GM23338 (cell line): ENCODE results near the gene ELMO3. TPM values are rescaled to one million over a fixed set of nuclear protein-coding genes. Genes with fewer than 3 reads are reported as not detected.

Experiments used
- ATAC-seq: fragments of 200-7000 bp; cut with Tn5 transposase; 3 replicates; pipeline ENCODE4 v1.9.1; 2020
- DNase-seq: peaks from one replicate; pipeline ENCODE4 v3.0.0-alpha.2; 2015; ENCODE audit warnings: low spot score
- H2AFZ ChIP-seq: fragments of 200-600 bp; sonication (generic); 2 replicates; pipeline ENCODE4 v1.8.0; 2016; ENCODE audit warnings: antibody characterized with exemption, mild to moderate bottlenecking, moderate library complexity
- H3F3A ChIP-seq: fragments of 200-600 bp; sonication (generic); replicated peaks from 2 replicates; pipeline ENCODE4 v1.8.0; 2017; ENCODE audit warnings: antibody characterized with exemption, mixed run types, low read depth
- H3K27ac ChIP-seq: fragments of 200-600 bp; sonication (generic); 2 replicates; pipeline ENCODE4 v1.6.1; 2016; ENCODE audit warnings: low read depth
- H3K27me3 ChIP-seq: fragments of 200-600 bp; sonication (generic); 2 replicates; pipeline ENCODE4 v1.8.0; 2016; ENCODE audit warnings: mild to moderate bottlenecking, mixed run types, moderate library complexity; ENCODE audit not compliant: insufficient read depth
- H3K36me3 ChIP-seq: fragments of 200-600 bp; sonication (generic); 2 replicates; pipeline ENCODE4 v1.8.0; 2016; ENCODE audit warnings: mild to moderate bottlenecking; ENCODE audit not compliant: insufficient read depth
- H3K4me1 ChIP-seq: fragments of 200-600 bp; sonication (generic); 2 replicates; pipeline ENCODE4 v1.8.0; 2016; ENCODE audit warnings: mild to moderate bottlenecking, moderate library complexity; ENCODE audit not compliant: insufficient read depth
- H3K4me2 ChIP-seq: fragments of 200-600 bp; sonication (generic); 2 replicates; pipeline ENCODE4 v1.7.1; 2017; ENCODE audit warnings: mixed run types
- H3K4me3 ChIP-seq: fragments of 200-600 bp; sonication (generic); 2 replicates; pipeline ENCODE4 v1.6.1; 2016; ENCODE audit warnings: mixed run types
- H3K79me2 ChIP-seq: fragments of 200-600 bp; sonication (generic); replicated peaks from 2 replicates; pipeline ENCODE4 v1.8.0; 2017; ENCODE audit warnings: mild to moderate bottlenecking; ENCODE audit not compliant: insufficient read depth
- H3K9me2 ChIP-seq: fragments of 200-600 bp; sonication (generic); 2 replicates; pipeline ENCODE4 v1.8.0; 2017; ENCODE audit not compliant: insufficient read depth
- H4K20me1 ChIP-seq: fragments of 200-600 bp; sonication (generic); replicated peaks from 2 replicates; pipeline ENCODE4 v1.8.0; 2017; ENCODE audit warnings: mild to moderate bottlenecking; ENCODE audit not compliant: insufficient read depth
- H3K27ac Mint-ChIP-seq: 2 replicates; pipeline ENCODE4 v1.8.0; 2020; ENCODE audit warnings: inconsistent platforms, mild to moderate bottlenecking, moderate library complexity, mixed read lengths
- H3K27me3 Mint-ChIP-seq: 3 replicates; pipeline ENCODE4 v1.8.0; 2022; ENCODE audit warnings: low read depth, mild to moderate bottlenecking, moderate library complexity, mixed read lengths, inconsistent platforms; ENCODE audit not compliant: insufficient read depth, poor library complexity
- H3K36me3 Mint-ChIP-seq: 3 replicates; pipeline ENCODE4 v1.8.0; 2021; ENCODE audit warnings: low read depth, mild to moderate bottlenecking, inconsistent platforms, moderate library complexity, mixed read lengths
- H3K4me1 Mint-ChIP-seq: 3 replicates; pipeline ENCODE4 v1.8.0; 2020; ENCODE audit warnings: mild to moderate bottlenecking, inconsistent platforms, mixed read lengths
- H3K4me3 Mint-ChIP-seq: 3 replicates; pipeline ENCODE4 v1.8.0; 2021; ENCODE audit warnings: moderate library complexity, mild to moderate bottlenecking, inconsistent platforms, mixed read lengths
- H3K9me3 Mint-ChIP-seq: 3 replicates; pipeline ENCODE4 v1.8.0; 2020; ENCODE audit warnings: moderate library complexity, mild to moderate bottlenecking, inconsistent platforms, mixed read lengths
- CREB1 ChIP-seq: fragments of 250-450 bp; sonication (Bioruptor Pico); IDR thresholded peaks from 2 replicates; pipeline ENCODE4 v1.5.0; 2020; ENCODE audit warnings: low read depth, mild to moderate bottlenecking, moderate library complexity
- ETS1 ChIP-seq: IDR thresholded peaks from 2 replicates; pipeline ENCODE4 v1.6.1; 2016; ENCODE audit warnings: antibody characterized with exemption
- EZH2 ChIP-seq: fragments of 200-600 bp; sonication (generic); IDR thresholded peaks from one replicate; pipeline ENCODE4 v1.8.0; 2017; ENCODE audit warnings: antibody characterized with exemption, mild to moderate bottlenecking, low read depth; ENCODE audit not compliant: unreplicated experiment
- EZH2phosphoT487 ChIP-seq: fragments of 200-600 bp; sonication (generic); IDR thresholded peaks from one replicate; pipeline ENCODE4 v1.8.1; 2018; ENCODE audit warnings: antibody characterized with exemption; ENCODE audit not compliant: unreplicated experiment
- JUNB ChIP-seq: IDR thresholded peaks from one replicate; pipeline ENCODE4 v1.6.1; 2016; ENCODE audit warnings: antibody characterized with exemption; ENCODE audit not compliant: unreplicated experiment
- NANOG ChIP-seq: IDR thresholded peaks from 2 replicates; pipeline ENCODE4 v1.6.1; 2016; ENCODE audit warnings: antibody characterized with exemption, borderline replicate concordance
- POLR2AphosphoS5 ChIP-seq: IDR thresholded peaks from 2 replicates; pipeline ENCODE4 v1.6.1; 2016; ENCODE audit warnings: antibody characterized with exemption, low read depth
- STAT1 ChIP-seq: IDR thresholded peaks from one replicate; pipeline ENCODE4 v1.6.1; 2016; ENCODE audit warnings: antibody characterized with exemption; ENCODE audit not compliant: unreplicated experiment
- ZNF114 ChIP-seq: fragments of 250-450 bp; sonication (Bioruptor Pico); IDR thresholded peaks from 2 replicates; pipeline ENCODE4 v1.5.0; 2020; ENCODE audit warnings: mild to moderate bottlenecking, moderate library complexity
- ZNF331 ChIP-seq: fragments of 250-450 bp; sonication (Bioruptor Pico); IDR thresholded peaks from 2 replicates; pipeline ENCODE4 v1.5.0; 2020; ENCODE audit warnings: low read depth, mild to moderate bottlenecking, moderate library complexity
- polyA plus RNA-seq: library from polyadenylated mRNA; unstranded; fragments of >200 nt; fragmentation: Nextera tagmentation; extraction: Ambion mirVana; gene quantifications from 2 replicates; pipeline ENCODE4 v1.2.1, GENCODE V29; 2016
- total RNA-seq: library from RNA; depleted of rRNA; stranded (reverse); fragments of >200 nt; shearing (Covaris generic); gene quantifications from 2 replicates; pipeline ENCODE4 v1.2.3, GENCODE V29; 2014
- TF ChIP-seq, protein P1 (sequence below), 2 experiments: fragments of 200-600 bp in 1 of 2; sonication (generic) in 1 of 2; conservative IDR thresholded peaks; 2 replicates each; pipeline versions ENCODE4 v1.5.1 to v1.6.1; 2016 to 2017; ENCODE audit warnings: antibody characterized with exemption in 2 of 2, low read depth in 2 of 2, mild to moderate bottlenecking in 2 of 2, moderate library complexity in 1 of 2
- TF ChIP-seq, protein P2 (sequence below): fragments of 250-450 bp; sonication (Bioruptor Pico); IDR thresholded peaks from 2 replicates; pipeline ENCODE4 v1.5.0; 2020; ENCODE audit warnings: mild to moderate bottlenecking, moderate library complexity

The ELMO3 gene
- total and polyA plus RNA-seq, 2 experiments from 2014 or later = 4.7 to 16.2 TPM

DNA sequence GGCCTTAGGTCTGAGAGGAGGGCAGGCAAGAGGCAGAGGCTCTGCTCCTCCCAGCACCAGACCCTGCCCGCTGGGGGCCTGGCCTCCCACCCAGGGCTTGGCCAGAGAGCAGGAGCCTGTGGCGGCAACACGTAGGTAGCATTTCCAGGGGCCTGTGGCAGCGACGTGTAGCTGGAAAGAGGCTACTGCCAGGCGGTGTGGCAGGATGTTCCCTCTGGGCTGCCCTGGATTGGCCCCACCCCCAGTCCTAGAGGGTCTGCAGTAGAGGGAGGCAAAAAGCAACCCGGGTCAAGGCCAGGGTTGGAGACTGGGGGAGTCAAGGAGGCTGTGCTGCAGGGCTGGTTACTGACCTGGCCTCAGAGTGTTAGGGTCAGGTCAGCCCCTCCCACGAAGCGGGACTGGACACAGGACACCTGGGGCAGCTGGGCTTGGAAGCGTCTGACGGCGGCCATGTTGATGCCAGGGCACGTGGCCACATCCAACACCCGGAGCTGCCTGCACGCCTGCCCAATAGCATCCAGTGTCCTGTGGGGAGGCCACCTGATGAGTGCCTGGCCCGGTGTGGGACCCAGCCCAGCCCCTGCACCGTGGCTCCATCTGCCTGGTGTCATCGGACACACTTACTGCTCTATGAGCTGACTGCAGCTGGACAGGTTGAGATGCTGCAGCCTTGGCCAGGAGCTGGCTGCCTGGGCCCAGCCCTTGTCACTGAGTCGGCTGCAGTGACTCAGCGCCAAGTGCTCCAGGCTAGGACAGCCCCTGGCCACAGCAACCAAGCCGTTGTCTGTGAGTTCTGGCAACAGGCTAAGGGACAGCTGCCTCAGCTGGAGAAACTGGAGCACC lies 8.5 kb downstream of the ELMO3 start (continued):
- TF ChIP-seq, protein P1, sequence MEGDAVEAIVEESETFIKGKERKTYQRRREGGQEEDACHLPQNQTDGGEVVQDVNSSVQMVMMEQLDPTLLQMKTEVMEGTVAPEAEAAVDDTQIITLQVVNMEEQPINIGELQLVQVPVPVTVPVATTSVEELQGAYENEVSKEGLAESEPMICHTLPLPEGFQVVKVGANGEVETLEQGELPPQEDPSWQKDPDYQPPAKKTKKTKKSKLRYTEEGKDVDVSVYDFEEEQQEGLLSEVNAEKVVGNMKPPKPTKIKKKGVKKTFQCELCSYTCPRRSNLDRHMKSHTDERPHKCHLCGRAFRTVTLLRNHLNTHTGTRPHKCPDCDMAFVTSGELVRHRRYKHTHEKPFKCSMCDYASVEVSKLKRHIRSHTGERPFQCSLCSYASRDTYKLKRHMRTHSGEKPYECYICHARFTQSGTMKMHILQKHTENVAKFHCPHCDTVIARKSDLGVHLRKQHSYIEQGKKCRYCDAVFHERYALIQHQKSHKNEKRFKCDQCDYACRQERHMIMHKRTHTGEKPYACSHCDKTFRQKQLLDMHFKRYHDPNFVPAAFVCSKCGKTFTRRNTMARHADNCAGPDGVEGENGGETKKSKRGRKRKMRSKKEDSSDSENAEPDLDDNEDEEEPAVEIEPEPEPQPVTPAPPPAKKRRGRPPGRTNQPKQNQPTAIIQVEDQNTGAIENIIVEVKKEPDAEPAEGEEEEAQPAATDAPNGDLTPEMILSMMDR (conservative IDR thresholded peaks at IDR 0.05; ENCODE audit: low read depth in 2 of 2) = no peak

DNA sequence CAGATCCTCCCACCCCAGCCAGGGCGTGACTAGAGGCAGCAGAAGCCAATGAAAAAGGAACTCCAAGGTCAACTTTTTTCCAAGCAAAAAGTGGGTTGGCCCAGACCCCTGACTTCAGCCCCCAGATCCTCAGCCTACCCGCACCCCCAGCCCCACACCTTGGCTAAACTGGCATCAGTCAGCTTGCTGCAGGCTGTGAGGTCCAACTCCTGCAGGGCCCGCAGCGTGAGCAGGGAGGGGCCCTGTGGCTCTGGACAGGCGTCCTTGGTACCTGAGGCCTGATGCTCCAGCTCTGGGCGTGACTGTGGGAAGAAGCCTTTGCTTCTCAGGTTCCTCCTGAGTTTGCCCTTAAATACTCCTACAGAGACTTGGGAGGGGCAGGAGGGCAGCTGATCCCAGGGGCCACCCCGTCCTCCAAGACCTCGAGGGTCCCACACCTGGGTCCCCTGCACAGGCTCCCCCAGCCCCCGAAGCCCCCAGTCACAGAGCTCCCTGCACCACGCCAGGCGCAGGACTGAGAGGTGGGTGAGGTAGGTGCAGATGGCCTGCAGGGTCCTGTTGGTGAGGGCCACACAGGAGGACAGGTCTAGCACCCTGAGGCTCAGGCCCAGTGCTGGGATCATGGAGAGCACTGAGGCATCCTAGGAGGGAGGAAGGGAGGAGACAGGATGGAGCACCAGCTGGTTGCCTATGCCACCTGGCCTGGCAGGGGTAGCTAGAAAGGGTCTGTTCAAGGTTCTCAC lies 9.4 kb downstream of the ELMO3 start:
- no peak overlapping the region for H3K4me3 ChIP-seq
- no peak overlapping the region for H2AFZ ChIP-seq
- H3F3A ChIP-seq = no peaks in the 10 kb centered on the region
- Mint-ChIP-seq H3K27me3 (peaks cover 10% of the 10 kb centered on the region), H3K9me3 (no peaks in the 10 kb centered on the region), H3K4me3 (no peak overlapping the region), H3K27ac (no peak overlapping the region), H3K36me3 (no peaks in the 10 kb centered on the region), H3K4me1 (peaks cover 5% of the 10 kb centered on the region; the same call in 2 of the 3 replicates)
- no peaks in the 10 kb centered on the region for H3K79me2 ChIP-seq
- no peaks in the 10 kb centered on the region; the same call in 1 of the 2 replicates for H4K20me1 ChIP-seq
- no peaks in the 10 kb centered on the region for H3K27me3 ChIP-seq
- no peaks in the 10 kb centered on the region for H3K36me3 ChIP-seq
- no peak for ATAC-seq
- no peaks in the 10 kb centered on the region for H3K4me1 ChIP-seq
- no peak overlapping the region for H3K27ac ChIP-seq
- no peaks in the 10 kb centered on the region for H3K9me2 ChIP-seq
- H3K4me2 ChIP-seq = no peak overlapping the region
- no peak for DNase-seq
- TF ChIP-seq CREB1 (CRISPR knock-in tag) (no peak), NANOG (no peak), ZNF114 (CRISPR knock-in tag) (no peak), EZH2phosphoT487 (no peak), POLR2AphosphoS5 (no peak), STAT1 (no peak), ETS1 (no peak), EZH2 (no peak), JUNB (no peak), ZNF331 (no peak)
- TF ChIP-seq, protein P2, sequence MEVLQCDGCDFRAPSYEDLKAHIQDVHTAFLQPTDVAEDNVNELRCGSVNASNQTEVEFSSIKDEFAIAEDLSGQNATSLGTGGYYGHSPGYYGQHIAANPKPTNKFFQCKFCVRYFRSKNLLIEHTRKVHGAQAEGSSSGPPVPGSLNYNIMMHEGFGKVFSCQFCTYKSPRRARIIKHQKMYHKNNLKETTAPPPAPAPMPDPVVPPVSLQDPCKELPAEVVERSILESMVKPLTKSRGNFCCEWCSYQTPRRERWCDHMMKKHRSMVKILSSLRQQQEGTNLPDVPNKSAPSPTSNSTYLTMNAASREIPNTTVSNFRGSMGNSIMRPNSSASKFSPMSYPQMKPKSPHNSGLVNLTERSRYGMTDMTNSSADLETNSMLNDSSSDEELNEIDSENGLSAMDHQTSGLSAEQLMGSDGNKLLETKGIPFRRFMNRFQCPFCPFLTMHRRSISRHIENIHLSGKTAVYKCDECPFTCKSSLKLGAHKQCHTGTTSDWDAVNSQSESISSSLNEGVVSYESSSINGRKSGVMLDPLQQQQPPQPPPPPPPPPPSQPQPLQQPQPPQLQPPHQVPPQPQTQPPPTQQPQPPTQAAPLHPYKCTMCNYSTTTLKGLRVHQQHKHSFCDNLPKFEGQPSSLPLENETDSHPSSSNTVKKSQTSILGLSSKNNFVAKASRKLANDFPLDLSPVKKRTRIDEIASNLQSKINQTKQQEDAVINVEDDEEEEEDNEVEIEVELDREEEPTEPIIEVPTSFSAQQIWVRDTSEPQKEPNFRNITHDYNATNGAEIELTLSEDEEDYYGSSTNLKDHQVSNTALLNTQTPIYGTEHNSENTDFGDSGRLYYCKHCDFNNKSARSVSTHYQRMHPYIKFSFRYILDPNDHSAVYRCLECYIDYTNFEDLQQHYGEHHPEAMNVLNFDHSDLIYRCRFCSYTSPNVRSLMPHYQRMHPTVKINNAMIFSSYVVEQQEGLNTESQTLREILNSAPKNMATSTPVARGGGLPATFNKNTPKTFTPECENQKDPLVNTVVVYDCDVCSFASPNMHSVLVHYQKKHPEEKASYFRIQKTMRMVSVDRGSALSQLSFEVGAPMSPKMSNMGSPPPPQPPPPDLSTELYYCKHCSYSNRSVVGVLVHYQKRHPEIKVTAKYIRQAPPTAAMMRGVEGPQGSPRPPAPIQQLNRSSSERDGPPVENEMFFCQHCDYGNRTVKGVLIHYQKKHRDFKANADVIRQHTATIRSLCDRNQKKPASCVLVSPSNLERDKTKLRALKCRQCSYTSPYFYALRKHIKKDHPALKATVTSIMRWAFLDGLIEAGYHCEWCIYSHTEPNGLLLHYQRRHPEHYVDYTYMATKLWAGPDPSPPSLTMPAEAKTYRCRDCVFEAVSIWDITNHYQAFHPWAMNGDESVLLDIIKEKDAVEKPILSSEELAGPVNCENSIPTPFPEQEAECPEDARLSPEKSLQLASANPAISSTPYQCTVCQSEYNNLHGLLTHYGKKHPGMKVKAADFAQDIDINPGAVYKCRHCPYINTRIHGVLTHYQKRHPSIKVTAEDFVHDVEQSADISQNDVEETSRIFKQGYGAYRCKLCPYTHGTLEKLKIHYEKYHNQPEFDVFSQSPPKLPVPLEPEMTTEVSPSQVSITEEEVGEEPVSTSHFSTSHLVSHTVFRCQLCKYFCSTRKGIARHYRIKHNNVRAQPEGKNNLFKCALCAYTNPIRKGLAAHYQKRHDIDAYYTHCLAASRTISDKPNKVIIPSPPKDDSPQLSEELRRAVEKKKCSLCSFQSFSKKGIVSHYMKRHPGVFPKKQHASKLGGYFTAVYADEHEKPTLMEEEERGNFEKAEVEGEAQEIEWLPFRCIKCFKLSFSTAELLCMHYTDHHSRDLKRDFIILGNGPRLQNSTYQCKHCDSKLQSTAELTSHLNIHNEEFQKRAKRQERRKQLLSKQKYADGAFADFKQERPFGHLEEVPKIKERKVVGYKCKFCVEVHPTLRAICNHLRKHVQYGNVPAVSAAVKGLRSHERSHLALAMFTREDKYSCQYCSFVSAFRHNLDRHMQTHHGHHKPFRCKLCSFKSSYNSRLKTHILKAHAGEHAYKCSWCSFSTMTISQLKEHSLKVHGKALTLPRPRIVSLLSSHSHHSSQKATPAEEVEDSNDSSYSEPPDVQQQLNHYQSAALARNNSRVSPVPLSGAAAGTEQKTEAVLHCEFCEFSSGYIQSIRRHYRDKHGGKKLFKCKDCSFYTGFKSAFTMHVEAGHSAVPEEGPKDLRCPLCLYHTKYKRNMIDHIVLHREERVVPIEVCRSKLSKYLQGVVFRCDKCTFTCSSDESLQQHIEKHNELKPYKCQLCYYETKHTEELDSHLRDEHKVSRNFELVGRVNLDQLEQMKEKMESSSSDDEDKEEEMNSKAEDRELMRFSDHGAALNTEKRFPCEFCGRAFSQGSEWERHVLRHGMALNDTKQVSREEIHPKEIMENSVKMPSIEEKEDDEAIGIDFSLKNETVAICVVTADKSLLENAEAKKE (CRISPR knock-in tag) = no peak
- TF ChIP-seq, protein P1 (conservative IDR thresholded peaks at IDR 0.05; ENCODE audit: low read depth in 2 of 2) = no peak
